GM12878 (cell line): ENCODE results near the gene DRAP1. TPM values are rescaled to one million over a fixed set of nuclear protein-coding genes. Genes with fewer than 3 reads are reported as not detected.

ENCODE experiments used
- ATAC-seq: fragments of 200-7000 bp; cut with Tn5 transposase; 3 replicates; pipeline ENCODE4 v1.9.1; 2020; ENCODE audit warnings: mild to moderate bottlenecking, moderate library complexity
- BruUV-seq: library from RNA; stranded (reverse); fragments of 400-500 nt; replicated peaks from 2 replicates; lab custom pipeline; 2021; lab: Mats Ljungman, UMichigan
- CTCF ChIA-PET: fragments of 300-600 bp; sonication (Branson Sonifier 250); formaldehyde crosslinking; extraction: SDS; loops from one replicate; lab custom pipeline; 2021; ENCODE audit warnings: inconsistent platforms; lab: Yijun Ruan, JAX
- POLR2A ChIA-PET: fragments of 350-600 bp; formaldehyde crosslinking; extraction: SDS; loops from one replicate; lab custom pipeline; 2021; ENCODE audit warnings: inconsistent platforms; lab: Charles Lee
- RAD21 ChIA-PET: fragments of 300-600 bp; sonication (Branson Sonifier 250); formaldehyde crosslinking; loops from one replicate; lab custom pipeline; 2023; ENCODE audit warnings: antibody characterized with exemption; ENCODE audit not compliant: unreplicated experiment; lab: Charles Lee
- SMC1A ChIA-PET: fragments of 300-600 bp; sonication (Branson Sonifier 250); formaldehyde crosslinking; loops from one replicate; lab custom pipeline; 2023; ENCODE audit not compliant: unreplicated experiment, uncharacterized antibody; lab: Charles Lee
- DNase-seq: peaks from one replicate; pipeline ENCODE4 v3.0.0-alpha.2; 2011; ENCODE audit warnings: low read depth, low spot score
- FAIRE-seq: peaks from 3 replicates; lab custom pipeline; 2011; peaks lifted over from hg19 to GRCh38; lab: Jason Lieb, UNC
- H2AFZ ChIP-seq: 2 replicates; pipeline ENCODE4 v1.6.0; 2011; ENCODE audit warnings: low read depth, low read length, control low read depth; ENCODE audit not compliant: control insufficient read depth
- H3K27ac ChIP-seq: 2 replicates; pipeline ENCODE4 v1.5.1; 2011; ENCODE audit warnings: control low read depth; ENCODE audit not compliant: control insufficient read depth, insufficient read depth
- H3K27me3 ChIP-seq, 2 experiments: replicated peaks in 1 of 2; 2 replicates each; pipeline versions ENCODE4 v1.6.0 to v1.6.1; 2011; ENCODE audit warnings: low read length in 1 of 2; ENCODE audit not compliant: control insufficient read depth in 2 of 2, insufficient read depth in 2 of 2
- H3K36me3 ChIP-seq, 2 experiments: 2 replicates each; pipeline ENCODE4 v1.5.1; 2011; ENCODE audit warnings: low read length in 1 of 2; ENCODE audit not compliant: control insufficient read depth in 2 of 2, insufficient read depth in 2 of 2
- H3K4me1 ChIP-seq: 2 replicates; pipeline ENCODE4 v1.6.1; 2011; ENCODE audit warnings: mild to moderate bottlenecking, low read length, moderate library complexity, mixed read lengths; ENCODE audit not compliant: control insufficient read depth, insufficient read depth
- H3K4me2 ChIP-seq: 2 replicates; pipeline ENCODE4 v1.6.0; 2011; ENCODE audit warnings: control low read depth; ENCODE audit not compliant: control insufficient read depth, insufficient read depth
- H3K4me3 ChIP-seq: fragments of 200-600 bp; sonication (generic); 2 replicates; pipeline ENCODE4 v1.5.1; 2016
- H3K79me2 ChIP-seq: 2 replicates; pipeline ENCODE4 v1.6.0; 2011; ENCODE audit warnings: low read length; ENCODE audit not compliant: control insufficient read depth, insufficient read depth
- H3K9ac ChIP-seq: 2 replicates; pipeline ENCODE4 v1.8.0; 2011; ENCODE audit warnings: low read length, control low read depth, mixed read lengths; ENCODE audit not compliant: control insufficient read depth, insufficient read depth
- H3K9me3 ChIP-seq: replicated peaks from 3 replicates; pipeline ENCODE4 v1.5.1; 2011; ENCODE audit warnings: mild to moderate bottlenecking, low read length; ENCODE audit not compliant: control insufficient read depth, insufficient read depth
- H4K20me1 ChIP-seq: 2 replicates; pipeline ENCODE4 v1.6.0; 2011; ENCODE audit not compliant: control insufficient read depth, insufficient read depth
- JUNB ChIP-seq: IDR thresholded peaks from 2 replicates; pipeline ENCODE4 v1.6.1; 2016; ENCODE audit warnings: antibody characterized with exemption, mild to moderate bottlenecking
- MLLT1 ChIP-seq: fragments of 450-650 bp; IDR thresholded peaks from 2 replicates; pipeline ENCODE4 v1.6.1; 2016; ENCODE audit warnings: mild to moderate bottlenecking
- POLR2A ChIP-seq: IDR thresholded peaks from 2 replicates; pipeline ENCODE4 v1.6.1; 2011; ENCODE audit warnings: low read depth, mild to moderate bottlenecking, low read length
- RELA ChIP-seq: fragments of 450-650 bp; IDR thresholded peaks from 2 replicates; pipeline ENCODE4 v1.8.0; 2014; ENCODE audit warnings: borderline replicate concordance; ENCODE audit not compliant: partially characterized antibody
- RFX5 ChIP-seq: IDR thresholded peaks from 2 replicates; pipeline ENCODE4 v1.6.1; 2011; ENCODE audit warnings: low read depth, low read length, improper control_type of control experiment
- SMC3 ChIP-seq: IDR thresholded peaks from 2 replicates; pipeline ENCODE4 v1.6.1; 2011; ENCODE audit warnings: low read length, improper control_type of control experiment, borderline replicate concordance
- WGBS: methylation state at CpG from one replicate; pipeline ENCODE4 v1.1.6; 2016; ENCODE audit warnings: low lambda C conversion rate; ENCODE audit not compliant: insufficient replicate concordance, insufficient coverage; ENCODE audit errors: missing lambda C conversion rate; 5-methylcytosine and 5-hydroxymethylcytosine counted together
- in situ Hi-C: fragments of 300-500 bp; cut with MboI; formaldehyde crosslinking; loops from 9 replicates; pipeline ENCODE4 v1.14.3; 2018; ENCODE audit warnings: mixed read lengths
- intact Hi-C: fragments of 100-400 bp; cut with micrococcal nuclease; formaldehyde crosslinking; loops from one replicate; pipeline ENCODE4 v1.14.2; 2022; ENCODE audit not compliant: unreplicated experiment
- polyA plus RNA-seq, 11 experiments: library from polyadenylated mRNA; depleted of rRNA in 4 of 11; unstranded in 6 of 11; stranded (reverse) in 5 of 11; fragments of >200 nt; fragmentation: Nextera tagmentation in 4 of 11; fragmentation: Illumina TruSeq in 1 of 11; extraction: Ambion mirVana in 4 of 11; extraction: Trizol in 1 of 11; gene quantifications; 1 replicate in 1 of 11; 2 replicates in 10 of 11; pipeline versions ENCODE4 v1.2.1 to v1.2.3, GENCODE V29; 2011 to 2016; ENCODE audit warnings: inconsistent platforms in 2 of 11, missing spikeins in 2 of 11, low read depth in 1 of 11
- total RNA-seq, 4 experiments: library from RNA; depleted of rRNA in 3 of 4; stranded (reverse); fragments of >200 nt in 3 of 4; fragmentation: Illumina TruSeq in 1 of 4; extraction: Trizol in 1 of 4; gene quantifications; 2 replicates each; pipeline versions ENCODE4 v1.2.1 to v1.2.3, GENCODE V29; 2013 to 2021
- TF ChIP-seq, protein P1 (sequence below): fragments of 450-650 bp; formaldehyde crosslinking; IDR thresholded peaks from 2 replicates; pipeline ENCODE4 v1.5.0; 2022; ENCODE audit warnings: mild to moderate bottlenecking, missing genetic modification characterization
- TF ChIP-seq, protein P2 (sequence below): fragments of 450-650 bp; IDR thresholded peaks from 2 replicates; pipeline ENCODE4 v1.6.1; 2014; ENCODE audit warnings: mild to moderate bottlenecking
- TF ChIP-seq, protein P3 (sequence below): fragments of 450-650 bp; IDR thresholded peaks from 2 replicates; pipeline ENCODE4 v1.6.1; 2017; ENCODE audit warnings: mild to moderate bottlenecking, moderate library complexity
- TF ChIP-seq, protein P4 (sequence below), 3 experiments: IDR thresholded peaks in 2 of 3; conservative IDR thresholded peaks in 1 of 3; 2 replicates each; pipeline ENCODE4 v1.5.1; 2011; ENCODE audit warnings: low read depth in 3 of 3, low read length in 3 of 3, mild to moderate bottlenecking in 3 of 3, control low read depth in 2 of 3, moderate library complexity in 2 of 3, inconsistent platforms in 1 of 3, mixed read lengths in 1 of 3; ENCODE audit not compliant: control insufficient read depth in 2 of 3, insufficient read depth in 1 of 3; ENCODE audit errors: extremely low read depth in 1 of 3

The DRAP1 gene
- total and polyA plus RNA-seq, 10 of the 15 experiments (the other 5 are each of a cell fraction or from before 2014, with no cell fraction given), result 9.4 to 163 (median 114) TPM

- TF ChIP-seq, protein P1, sequence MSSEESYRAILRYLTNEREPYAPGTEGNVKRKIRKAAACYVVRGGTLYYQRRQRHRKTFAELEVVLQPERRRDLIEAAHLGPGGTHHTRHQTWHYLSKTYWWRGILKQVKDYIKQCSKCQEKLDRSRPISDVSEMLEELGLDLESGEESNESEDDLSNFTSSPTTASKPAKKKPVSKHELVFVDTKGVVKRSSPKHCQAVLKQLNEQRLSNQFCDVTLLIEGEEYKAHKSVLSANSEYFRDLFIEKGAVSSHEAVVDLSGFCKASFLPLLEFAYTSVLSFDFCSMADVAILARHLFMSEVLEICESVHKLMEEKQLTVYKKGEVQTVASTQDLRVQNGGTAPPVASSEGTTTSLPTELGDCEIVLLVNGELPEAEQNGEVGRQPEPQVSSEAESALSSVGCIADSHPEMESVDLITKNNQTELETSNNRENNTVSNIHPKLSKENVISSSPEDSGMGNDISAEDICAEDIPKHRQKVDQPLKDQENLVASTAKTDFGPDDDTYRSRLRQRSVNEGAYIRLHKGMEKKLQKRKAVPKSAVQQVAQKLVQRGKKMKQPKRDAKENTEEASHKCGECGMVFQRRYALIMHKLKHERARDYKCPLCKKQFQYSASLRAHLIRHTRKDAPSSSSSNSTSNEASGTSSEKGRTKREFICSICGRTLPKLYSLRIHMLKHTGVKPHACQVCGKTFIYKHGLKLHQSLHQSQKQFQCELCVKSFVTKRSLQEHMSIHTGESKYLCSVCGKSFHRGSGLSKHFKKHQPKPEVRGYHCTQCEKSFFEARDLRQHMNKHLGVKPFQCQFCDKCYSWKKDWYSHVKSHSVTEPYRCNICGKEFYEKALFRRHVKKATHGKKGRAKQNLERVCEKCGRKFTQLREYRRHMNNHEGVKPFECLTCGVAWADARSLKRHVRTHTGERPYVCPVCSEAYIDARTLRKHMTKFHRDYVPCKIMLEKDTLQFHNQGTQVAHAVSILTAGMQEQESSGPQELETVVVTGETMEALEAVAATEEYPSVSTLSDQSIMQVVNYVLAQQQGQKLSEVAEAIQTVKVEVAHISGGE (CRISPR knock-in tag), result no peak
- TF ChIP-seq POLR2A, result no peak
- TF ChIP-seq, protein P2, sequence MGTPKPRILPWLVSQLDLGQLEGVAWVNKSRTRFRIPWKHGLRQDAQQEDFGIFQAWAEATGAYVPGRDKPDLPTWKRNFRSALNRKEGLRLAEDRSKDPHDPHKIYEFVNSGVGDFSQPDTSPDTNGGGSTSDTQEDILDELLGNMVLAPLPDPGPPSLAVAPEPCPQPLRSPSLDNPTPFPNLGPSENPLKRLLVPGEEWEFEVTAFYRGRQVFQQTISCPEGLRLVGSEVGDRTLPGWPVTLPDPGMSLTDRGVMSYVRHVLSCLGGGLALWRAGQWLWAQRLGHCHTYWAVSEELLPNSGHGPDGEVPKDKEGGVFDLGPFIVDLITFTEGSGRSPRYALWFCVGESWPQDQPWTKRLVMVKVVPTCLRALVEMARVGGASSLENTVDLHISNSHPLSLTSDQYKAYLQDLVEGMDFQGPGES, result no peak
- no peak for TF ChIP-seq MLLT1
- TF ChIP-seq JUNB, result no peak
- TF ChIP-seq, all 136 proteins: peak for 0
Observed at GRCh38 chr11:65906602-65907001, 12.6 kb upstream of the DRAP1 start (continued).

DNA sequence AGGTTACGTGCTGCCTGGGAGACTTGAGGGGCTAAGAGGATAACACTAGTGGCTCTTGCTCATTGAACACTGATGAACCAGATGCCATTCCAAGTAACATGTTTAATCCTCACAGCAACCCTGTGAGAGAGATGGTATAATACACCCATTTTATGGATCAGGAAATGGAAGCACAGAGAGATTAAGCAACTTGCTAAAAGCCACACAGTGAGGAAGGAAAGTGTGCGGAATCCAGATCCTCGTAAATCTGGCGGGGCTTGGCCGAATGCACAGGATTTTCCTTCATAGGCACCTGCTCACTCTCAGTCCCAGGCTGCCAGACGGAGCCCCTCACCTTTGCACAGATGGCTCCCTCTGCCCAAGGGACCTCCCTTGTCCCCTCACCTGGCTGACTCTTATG is 11.3 kb upstream of the DRAP1 start:
- CTCF ChIA-PET, result interaction anchor here (6.5 kb wide), 1 partner anchor 20 kb away, joined by 89 read pairs; the partner anchor contains the start of genes CCDC85B and FIBP
- SMC1A ChIA-PET, result no interaction called here
- H3K79me2 ChIP-seq, result no peaks in the 10 kb centered on the region
- no peaks in the 10 kb centered on the region for H3K36me3 ChIP-seq
- peaks cover 23% of the 10 kb centered on the region for H3K4me1 ChIP-seq
- in situ Hi-C loops (no loop called here), intact Hi-C loops (no loop called here)
- H4K20me1 ChIP-seq, result no peaks in the 10 kb centered on the region
- POLR2A ChIA-PET, result no interaction called here
- H2AFZ ChIP-seq, result no peak overlapping the region
- H3K4me3 ChIP-seq, result no peak overlapping the region
- RAD21 ChIA-PET, result interaction anchor here (1.6 kb wide), 1 partner anchor 9 kb away, joined by 5 read pairs; no protein-coding TSS in a partner anchor
- ATAC-seq (no peak), FAIRE-seq (no peak), DNase-seq (no peak)
- H3K9me3 ChIP-seq, result no peaks in the 10 kb centered on the region
- no peaks in the 10 kb centered on the region; a peak in 1 of 4 replicates for H3K27me3 ChIP-seq
- WGBS, result 85% methylated on average over 6 of the region's 6 CpGs
- no TSS peak for BruUV-seq
- H3K4me2 ChIP-seq, result no peak overlapping the region
- no peak overlapping the region for H3K27ac ChIP-seq
- H3K9ac ChIP-seq, result no peak overlapping the region
- TF ChIP-seq, protein P3, sequence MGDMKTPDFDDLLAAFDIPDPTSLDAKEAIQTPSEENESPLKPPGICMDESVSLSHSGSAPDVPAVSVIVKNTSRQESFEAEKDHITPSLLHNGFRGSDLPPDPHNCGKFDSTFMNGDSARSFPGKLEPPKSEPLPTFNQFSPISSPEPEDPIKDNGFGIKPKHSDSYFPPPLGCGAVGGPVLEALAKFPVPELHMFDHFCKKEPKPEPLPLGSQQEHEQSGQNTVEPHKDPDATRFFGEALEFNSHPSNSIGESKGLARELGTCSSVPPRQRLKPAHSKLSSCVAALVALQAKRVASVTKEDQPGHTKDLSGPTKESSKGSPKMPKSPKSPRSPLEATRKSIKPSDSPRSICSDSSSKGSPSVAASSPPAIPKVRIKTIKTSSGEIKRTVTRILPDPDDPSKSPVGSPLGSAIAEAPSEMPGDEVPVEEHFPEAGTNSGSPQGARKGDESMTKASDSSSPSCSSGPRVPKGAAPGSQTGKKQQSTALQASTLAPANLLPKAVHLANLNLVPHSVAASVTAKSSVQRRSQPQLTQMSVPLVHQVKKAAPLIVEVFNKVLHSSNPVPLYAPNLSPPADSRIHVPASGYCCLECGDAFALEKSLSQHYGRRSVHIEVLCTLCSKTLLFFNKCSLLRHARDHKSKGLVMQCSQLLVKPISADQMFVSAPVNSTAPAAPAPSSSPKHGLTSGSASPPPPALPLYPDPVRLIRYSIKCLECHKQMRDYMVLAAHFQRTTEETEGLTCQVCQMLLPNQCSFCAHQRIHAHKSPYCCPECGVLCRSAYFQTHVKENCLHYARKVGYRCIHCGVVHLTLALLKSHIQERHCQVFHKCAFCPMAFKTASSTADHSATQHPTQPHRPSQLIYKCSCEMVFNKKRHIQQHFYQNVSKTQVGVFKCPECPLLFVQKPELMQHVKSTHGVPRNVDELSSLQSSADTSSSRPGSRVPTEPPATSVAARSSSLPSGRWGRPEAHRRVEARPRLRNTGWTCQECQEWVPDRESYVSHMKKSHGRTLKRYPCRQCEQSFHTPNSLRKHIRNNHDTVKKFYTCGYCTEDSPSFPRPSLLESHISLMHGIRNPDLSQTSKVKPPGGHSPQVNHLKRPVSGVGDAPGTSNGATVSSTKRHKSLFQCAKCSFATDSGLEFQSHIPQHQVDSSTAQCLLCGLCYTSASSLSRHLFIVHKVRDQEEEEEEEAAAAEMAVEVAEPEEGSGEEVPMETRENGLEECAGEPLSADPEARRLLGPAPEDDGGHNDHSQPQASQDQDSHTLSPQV, result no peak
- TF ChIP-seq SMC3 (no peak), RFX5 (no peak), RELA (no peak)
- TF ChIP-seq, protein P4, sequence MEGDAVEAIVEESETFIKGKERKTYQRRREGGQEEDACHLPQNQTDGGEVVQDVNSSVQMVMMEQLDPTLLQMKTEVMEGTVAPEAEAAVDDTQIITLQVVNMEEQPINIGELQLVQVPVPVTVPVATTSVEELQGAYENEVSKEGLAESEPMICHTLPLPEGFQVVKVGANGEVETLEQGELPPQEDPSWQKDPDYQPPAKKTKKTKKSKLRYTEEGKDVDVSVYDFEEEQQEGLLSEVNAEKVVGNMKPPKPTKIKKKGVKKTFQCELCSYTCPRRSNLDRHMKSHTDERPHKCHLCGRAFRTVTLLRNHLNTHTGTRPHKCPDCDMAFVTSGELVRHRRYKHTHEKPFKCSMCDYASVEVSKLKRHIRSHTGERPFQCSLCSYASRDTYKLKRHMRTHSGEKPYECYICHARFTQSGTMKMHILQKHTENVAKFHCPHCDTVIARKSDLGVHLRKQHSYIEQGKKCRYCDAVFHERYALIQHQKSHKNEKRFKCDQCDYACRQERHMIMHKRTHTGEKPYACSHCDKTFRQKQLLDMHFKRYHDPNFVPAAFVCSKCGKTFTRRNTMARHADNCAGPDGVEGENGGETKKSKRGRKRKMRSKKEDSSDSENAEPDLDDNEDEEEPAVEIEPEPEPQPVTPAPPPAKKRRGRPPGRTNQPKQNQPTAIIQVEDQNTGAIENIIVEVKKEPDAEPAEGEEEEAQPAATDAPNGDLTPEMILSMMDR (IDR thresholded peaks at IDR 0.05 in 2 of 3, conservative IDR thresholded peaks at IDR 0.05 in 1 of 3; ENCODE audit: control insufficient read depth in 2 of 3, extremely low read depth in 1 of 3, insufficient read depth in 1 of 3, low read depth in 3 of 3, low read length in 3 of 3), result no peak
